ENCODE measurements around the gene SMOC2. TPM values are rescaled to one million over a fixed set of nuclear protein-coding genes. Genes with fewer than 3 reads are reported as not detected.

Gene SMOC2
- polyA plus RNA-seq, 1 of the 3 experiments (the other 2 are of a cell fraction) = not detected

- CTCF ChIA-PET = no interaction called here
- Histone ChIP-seq H3K4me3 (ENCODE audit: low read depth in 2 of 2, low read length in 1 of 2) (no peak overlapping the region), H2AFZ (ENCODE audit: low read depth) (no peak overlapping the region), H3K9ac (no peak overlapping the region), H3K9me3 (no peaks in the 10 kb centered on the region), H3F3A (replicated peaks; ENCODE audit: insufficient read depth) (no peaks in the 10 kb centered on the region), H3K9me2 (no peaks in the 10 kb centered on the region), H3K4me2 (no peak overlapping the region), H4K20me1 (ENCODE audit: insufficient read depth) (no peaks in the 10 kb centered on the region), H3K79me2 (ENCODE audit: insufficient read depth) (no peaks in the 10 kb centered on the region), H3K27ac (ENCODE audit: low read depth in 2 of 2, low read length in 1 of 2) (no peak overlapping the region), H3K4me1 (ENCODE audit: control insufficient read depth in 1 of 2, insufficient read depth in 2 of 2, low read depth in 1 of 2, low read length in 1 of 2) (no peaks in the 10 kb centered on the region; a peak in 1 of 4 replicates), H3K36me3 (replicated peaks in 1 of 2; ENCODE audit: control insufficient read depth in 1 of 2, insufficient read depth in 2 of 2, low read length in 1 of 2) (no peaks in the 10 kb centered on the region), H3K27me3 (ENCODE audit: insufficient read depth) (no peaks in the 10 kb centered on the region)
- 44% methylated on average over 4 of the region's 4 CpGs for WGBS (ENCODE audit: low lambda C conversion rate)
- no peak for TF ChIP-seq MAX (IDR thresholded peaks at IDR 0.05; ENCODE audit: low read depth)
- no peak for TF ChIP-seq NRF1 (IDR thresholded peaks at IDR 0.05; ENCODE audit: low read depth, low read length)
- TF ChIP-seq CTCF (IDR thresholded peaks at IDR 0.05) = no peak
- TF ChIP-seq TCF12 (IDR thresholded peaks at IDR 0.05) = no peak
- no peak for TF ChIP-seq ELF1 (IDR thresholded peaks at IDR 0.05)
- no peak for TF ChIP-seq TAF1 (IDR thresholded peaks at IDR 0.05; ENCODE audit: borderline replicate concordance, low read depth, low read length)
- no peak for TF ChIP-seq IRF3 (IDR thresholded peaks at IDR 0.05; ENCODE audit: low read depth, low read length)
- no peak for TF ChIP-seq SIN3A (IDR thresholded peaks at IDR 0.05; ENCODE audit: borderline replicate concordance, low read depth, low read length)
- TF ChIP-seq FOXM1 (IDR thresholded peaks at IDR 0.05; ENCODE audit: low read depth) = no peak
- no peak for TF ChIP-seq JUND (IDR thresholded peaks at IDR 0.05)
- TF ChIP-seq EP300 (IDR thresholded peaks at IDR 0.05; ENCODE audit: borderline replicate concordance in 1 of 2, low read depth in 1 of 2, low read length in 1 of 2) = no peak
- no peak for TF ChIP-seq USF2 (IDR thresholded peaks at IDR 0.05; ENCODE audit: borderline replicate concordance, low read depth, low read length)
- no peak for TF ChIP-seq EZH2phosphoT487 (IDR thresholded peaks at IDR 0.05; ENCODE audit: borderline replicate concordance, low read depth)
- TF ChIP-seq NFIC (IDR thresholded peaks at IDR 0.05; ENCODE audit: borderline replicate concordance) = no peak
- no peak for TF ChIP-seq MXI1 (IDR thresholded peaks at IDR 0.05; ENCODE audit: low read depth, low read length)
- no peak for TF ChIP-seq RXRA (IDR thresholded peaks at IDR 0.05; ENCODE audit: borderline replicate concordance, low read depth)
- TF ChIP-seq MEF2A (IDR thresholded peaks at IDR 0.05; ENCODE audit: borderline replicate concordance, low read depth) = no peak
- TF ChIP-seq TEAD4 (IDR thresholded peaks at IDR 0.05; ENCODE audit: borderline replicate concordance, insufficient read depth) = no peak
- no peak for TF ChIP-seq FOSL2 (IDR thresholded peaks at IDR 0.05; ENCODE audit: borderline replicate concordance, low read depth)
- no peak for TF ChIP-seq CHD2 (IDR thresholded peaks at IDR 0.05; ENCODE audit: low read length, partially characterized antibody)
- no peak for DNase-seq
- POLR2A ChIA-PET = no interaction called here
Observed at GRCh38 chr6:168464546-168464945, 23.6 kb downstream of the SMOC2 start.
